ENCODE data around the gene JAG1. TPM values are rescaled to one million over a fixed set of nuclear protein-coding genes. Genes with fewer than 3 reads are reported as not detected.

Gene JAG1
- polyA plus RNA-seq, 1 donor from 2014 or later, result 9.0 TPM

DNA sequence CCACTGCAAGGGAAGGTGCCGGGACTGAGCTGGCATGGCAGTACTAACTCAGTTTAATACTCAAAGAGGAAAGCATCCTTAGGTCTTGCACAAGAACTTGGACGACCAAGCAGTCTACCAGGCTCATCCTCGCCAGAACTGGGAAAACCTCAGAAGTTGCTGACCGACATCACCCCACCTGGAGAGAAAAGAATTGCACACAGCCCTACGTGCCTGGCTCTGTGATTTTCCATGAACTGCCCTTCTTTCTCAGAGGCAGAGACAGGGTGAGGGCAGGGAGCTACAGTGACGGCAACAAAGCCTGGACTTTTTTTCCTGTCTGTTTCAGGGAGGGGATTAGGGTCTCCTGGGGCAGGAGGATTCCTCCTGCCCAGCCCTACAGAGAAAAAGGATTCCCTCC lies 8.0 kb downstream of the JAG1 start:
- Histone ChIP-seq H3K27ac (ENCODE audit: low read length) (no peak overlapping the region), H3F3A (ENCODE audit: insufficient read depth, low read length, poor library complexity, severe bottlenecking) (no peaks in the 10 kb centered on the region), H3K4me3 (ENCODE audit: low read length) (no peak overlapping the region), H2AFZ (ENCODE audit: low read depth, low read length) (no peak overlapping the region), H3K79me2 (replicated peaks; ENCODE audit: insufficient read depth, low read length) (peaks cover 17% of the 10 kb centered on the region), H4K20me1 (ENCODE audit: insufficient read depth) (no peaks in the 10 kb centered on the region), H3K36me3 (ENCODE audit: insufficient read depth, low read length) (peaks cover 4% of the 10 kb centered on the region), H3K9me3 (ENCODE audit: low read length) (no peaks in the 10 kb centered on the region), H3K27me3 (ENCODE audit: insufficient read depth, low read depth, low read length) (no peaks in the 10 kb centered on the region), H3K4me2 (ENCODE audit: low read length) (no peak overlapping the region), H3K9me2 (ENCODE audit: insufficient read depth, low read length) (no peaks in the 10 kb centered on the region), H3K9ac (ENCODE audit: low read length) (no peak overlapping the region)
- TF ChIP-seq, protein P1, sequence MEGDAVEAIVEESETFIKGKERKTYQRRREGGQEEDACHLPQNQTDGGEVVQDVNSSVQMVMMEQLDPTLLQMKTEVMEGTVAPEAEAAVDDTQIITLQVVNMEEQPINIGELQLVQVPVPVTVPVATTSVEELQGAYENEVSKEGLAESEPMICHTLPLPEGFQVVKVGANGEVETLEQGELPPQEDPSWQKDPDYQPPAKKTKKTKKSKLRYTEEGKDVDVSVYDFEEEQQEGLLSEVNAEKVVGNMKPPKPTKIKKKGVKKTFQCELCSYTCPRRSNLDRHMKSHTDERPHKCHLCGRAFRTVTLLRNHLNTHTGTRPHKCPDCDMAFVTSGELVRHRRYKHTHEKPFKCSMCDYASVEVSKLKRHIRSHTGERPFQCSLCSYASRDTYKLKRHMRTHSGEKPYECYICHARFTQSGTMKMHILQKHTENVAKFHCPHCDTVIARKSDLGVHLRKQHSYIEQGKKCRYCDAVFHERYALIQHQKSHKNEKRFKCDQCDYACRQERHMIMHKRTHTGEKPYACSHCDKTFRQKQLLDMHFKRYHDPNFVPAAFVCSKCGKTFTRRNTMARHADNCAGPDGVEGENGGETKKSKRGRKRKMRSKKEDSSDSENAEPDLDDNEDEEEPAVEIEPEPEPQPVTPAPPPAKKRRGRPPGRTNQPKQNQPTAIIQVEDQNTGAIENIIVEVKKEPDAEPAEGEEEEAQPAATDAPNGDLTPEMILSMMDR (IDR thresholded peaks at IDR 0.05; ENCODE audit: poor library complexity, severe bottlenecking), result no peak
- no peak for TF ChIP-seq TAF1 (IDR thresholded peaks at IDR 0.05; ENCODE audit: low read depth)
- TF ChIP-seq SMC3 (conservative IDR thresholded peaks at IDR 0.05; ENCODE audit: poor library complexity), result no peak
- TF ChIP-seq, protein P2, sequence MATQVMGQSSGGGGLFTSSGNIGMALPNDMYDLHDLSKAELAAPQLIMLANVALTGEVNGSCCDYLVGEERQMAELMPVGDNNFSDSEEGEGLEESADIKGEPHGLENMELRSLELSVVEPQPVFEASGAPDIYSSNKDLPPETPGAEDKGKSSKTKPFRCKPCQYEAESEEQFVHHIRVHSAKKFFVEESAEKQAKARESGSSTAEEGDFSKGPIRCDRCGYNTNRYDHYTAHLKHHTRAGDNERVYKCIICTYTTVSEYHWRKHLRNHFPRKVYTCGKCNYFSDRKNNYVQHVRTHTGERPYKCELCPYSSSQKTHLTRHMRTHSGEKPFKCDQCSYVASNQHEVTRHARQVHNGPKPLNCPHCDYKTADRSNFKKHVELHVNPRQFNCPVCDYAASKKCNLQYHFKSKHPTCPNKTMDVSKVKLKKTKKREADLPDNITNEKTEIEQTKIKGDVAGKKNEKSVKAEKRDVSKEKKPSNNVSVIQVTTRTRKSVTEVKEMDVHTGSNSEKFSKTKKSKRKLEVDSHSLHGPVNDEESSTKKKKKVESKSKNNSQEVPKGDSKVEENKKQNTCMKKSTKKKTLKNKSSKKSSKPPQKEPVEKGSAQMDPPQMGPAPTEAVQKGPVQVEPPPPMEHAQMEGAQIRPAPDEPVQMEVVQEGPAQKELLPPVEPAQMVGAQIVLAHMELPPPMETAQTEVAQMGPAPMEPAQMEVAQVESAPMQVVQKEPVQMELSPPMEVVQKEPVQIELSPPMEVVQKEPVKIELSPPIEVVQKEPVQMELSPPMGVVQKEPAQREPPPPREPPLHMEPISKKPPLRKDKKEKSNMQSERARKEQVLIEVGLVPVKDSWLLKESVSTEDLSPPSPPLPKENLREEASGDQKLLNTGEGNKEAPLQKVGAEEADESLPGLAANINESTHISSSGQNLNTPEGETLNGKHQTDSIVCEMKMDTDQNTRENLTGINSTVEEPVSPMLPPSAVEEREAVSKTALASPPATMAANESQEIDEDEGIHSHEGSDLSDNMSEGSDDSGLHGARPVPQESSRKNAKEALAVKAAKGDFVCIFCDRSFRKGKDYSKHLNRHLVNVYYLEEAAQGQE (IDR thresholded peaks at IDR 0.05; ENCODE audit: borderline replicate concordance), result no peak
- no peak for TF ChIP-seq RAD21 (conservative IDR thresholded peaks at IDR 0.05)
- TF ChIP-seq EZH2 (IDR thresholded peaks at IDR 0.05; ENCODE audit: borderline replicate concordance, insufficient read depth, low read length, poor library complexity, severe bottlenecking), result no peak
- TF ChIP-seq MXI1 (conservative IDR thresholded peaks at IDR 0.05; ENCODE audit: poor library complexity, severe bottlenecking), result no peak
- no peak for TF ChIP-seq POLR2AphosphoS5 (IDR thresholded peaks at IDR 0.05)
- no peak for TF ChIP-seq EP300 (conservative IDR thresholded peaks at IDR 0.05; ENCODE audit: poor library complexity, severe bottlenecking)

DNA sequence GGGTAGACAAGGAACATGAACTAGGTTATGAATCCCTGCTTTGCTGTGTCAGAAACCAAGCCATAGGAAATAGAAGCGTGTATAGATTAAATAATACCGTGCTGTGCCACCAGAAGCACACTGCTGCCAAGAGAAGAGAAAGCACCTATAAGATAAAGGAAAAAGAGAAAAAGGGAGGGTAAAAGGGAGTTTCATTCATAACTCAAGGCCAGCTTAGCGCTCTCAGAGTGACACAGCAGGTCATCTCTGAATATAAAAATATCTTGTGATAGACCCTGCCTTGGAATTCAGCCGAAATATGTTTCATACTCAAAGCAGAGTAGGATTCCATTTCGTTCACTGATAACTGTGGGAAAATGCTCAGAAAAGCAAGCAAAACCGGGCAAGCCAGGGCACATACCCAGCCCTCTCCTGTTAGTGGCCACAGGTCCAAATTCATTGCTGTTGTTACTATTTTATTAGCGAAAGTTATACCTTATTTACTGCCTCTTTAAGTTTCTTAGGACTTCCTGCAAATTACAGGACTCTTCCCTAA lies 8.7 kb downstream of the JAG1 start:
- Histone ChIP-seq H3K9me2 (ENCODE audit: insufficient read depth, low read length) (no peaks in the 10 kb centered on the region), H4K20me1 (ENCODE audit: insufficient read depth) (no peaks in the 10 kb centered on the region), H3F3A (ENCODE audit: insufficient read depth, low read length, poor library complexity, severe bottlenecking) (no peaks in the 10 kb centered on the region), H2AFZ (ENCODE audit: low read depth, low read length) (no peak overlapping the region), H3K27ac (ENCODE audit: low read length) (no peak overlapping the region), H3K27me3 (ENCODE audit: insufficient read depth, low read depth, low read length) (no peaks in the 10 kb centered on the region), H3K4me3 (ENCODE audit: low read length) (no peak overlapping the region), H3K36me3 (ENCODE audit: insufficient read depth, low read length) (peaks cover 4% of the 10 kb centered on the region), H3K9me3 (ENCODE audit: low read length) (no peaks in the 10 kb centered on the region), H3K9ac (ENCODE audit: low read length) (no peak overlapping the region), H3K4me2 (ENCODE audit: low read length) (no peak overlapping the region), H3K79me2 (replicated peaks; ENCODE audit: insufficient read depth, low read length) (peaks cover 11% of the 10 kb centered on the region)
- TF ChIP-seq SMC3 (conservative IDR thresholded peaks at IDR 0.05; ENCODE audit: poor library complexity) (no peak), MXI1 (conservative IDR thresholded peaks at IDR 0.05; ENCODE audit: poor library complexity, severe bottlenecking) (no peak), EP300 (conservative IDR thresholded peaks at IDR 0.05; ENCODE audit: poor library complexity, severe bottlenecking) (no peak), RAD21 (conservative IDR thresholded peaks at IDR 0.05) (no peak), POLR2AphosphoS5 (IDR thresholded peaks at IDR 0.05) (no peak), EZH2 (IDR thresholded peaks at IDR 0.05; ENCODE audit: borderline replicate concordance, insufficient read depth, low read length, poor library complexity, severe bottlenecking) (no peak), TAF1 (IDR thresholded peaks at IDR 0.05; ENCODE audit: low read depth) (no peak)
- TF ChIP-seq, protein P2 (IDR thresholded peaks at IDR 0.05; ENCODE audit: borderline replicate concordance), result no peak
- TF ChIP-seq, protein P1 (IDR thresholded peaks at IDR 0.05; ENCODE audit: poor library complexity, severe bottlenecking), result no peak

Measured in neural cell (in vitro differentiated cells).